Posterior vena cava (tissue), 2 donors: ENCODE data around the gene R3HDM1. TPM values are rescaled to one million over a fixed set of nuclear protein-coding genes. Genes with fewer than 3 reads are reported as not detected.
"Not testable (repeated sequence)": the region's sequence is repeated elsewhere in the genome, so short reads cannot be mapped to it uniquely, and the experiment has no call there.

Source experiments
- DNase-seq: peaks from one replicate; pipeline ENCODE4 v3.0.0-alpha.2; 2020; ENCODE audit warnings: low spot score
- intact Hi-C, 2 donors: fragments of 100-400 bp; cut with DNase I; formaldehyde crosslinking; loops; one replicate each; pipeline versions ENCODE4 v1.14.1 to v1.14.2; 2022 to 2023
- total RNA-seq, 2 donors: library from RNA; stranded (reverse); fragmentation: NEBNext Ultra II Directional; extraction: Animal tissue kit (Norgen Biotek cat#: 25700); gene quantifications; one replicate each; pipeline ENCODE4 v1.2.1, GENCODE V29; 2021
- donor health status: DM: yes; HTN: yes; CAD: no.
- donor health status: DM: yes; HTN: yes; CAD: no.

R3HDM1 gene
- total RNA-seq, 2 donors from 2014 or later: 20.2 to 23.9 TPM

DNA sequence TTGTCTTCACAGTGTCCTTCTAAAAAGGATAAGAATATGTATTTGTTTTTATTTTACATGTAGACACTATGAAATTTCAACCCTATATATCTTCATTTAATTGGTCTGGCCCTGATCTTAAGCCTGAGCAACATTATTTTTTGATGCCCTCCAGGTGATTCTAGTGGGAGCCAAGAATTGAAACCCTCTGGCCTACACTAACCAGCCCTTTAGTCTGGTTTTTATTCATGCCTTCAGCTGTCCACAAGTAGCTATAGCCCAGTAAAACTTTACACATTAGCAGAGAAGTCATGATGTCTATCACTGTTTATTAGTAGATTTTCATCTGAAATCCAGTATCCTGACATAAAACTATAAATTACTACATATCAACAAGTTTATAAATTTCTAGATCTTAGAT is 157.7 kb downstream of the R3HDM1 start:
- no peak for DNase-seq
- intact Hi-C loops: no loop called here

DNA sequence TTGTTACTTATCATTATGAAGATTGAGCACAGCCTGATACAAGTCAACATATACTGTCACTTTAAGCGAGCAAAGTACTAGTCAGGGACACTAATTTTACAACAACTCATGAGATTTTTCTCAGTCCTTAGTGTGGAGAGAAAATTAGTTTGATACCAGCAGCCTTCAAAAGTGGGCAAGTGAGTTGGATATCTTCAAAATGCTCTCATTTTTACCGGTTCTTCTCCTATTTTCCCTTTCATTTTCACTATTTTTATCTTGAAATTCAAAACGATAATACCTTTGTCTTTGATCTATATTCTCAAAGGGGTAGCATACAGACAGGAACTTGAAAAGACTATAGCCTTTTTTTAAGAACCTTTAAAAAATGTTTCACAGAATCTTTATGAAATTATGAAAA is 158.4 kb downstream of the R3HDM1 start:
- intact Hi-C loops: no loop called here
- no peak for DNase-seq

DNA sequence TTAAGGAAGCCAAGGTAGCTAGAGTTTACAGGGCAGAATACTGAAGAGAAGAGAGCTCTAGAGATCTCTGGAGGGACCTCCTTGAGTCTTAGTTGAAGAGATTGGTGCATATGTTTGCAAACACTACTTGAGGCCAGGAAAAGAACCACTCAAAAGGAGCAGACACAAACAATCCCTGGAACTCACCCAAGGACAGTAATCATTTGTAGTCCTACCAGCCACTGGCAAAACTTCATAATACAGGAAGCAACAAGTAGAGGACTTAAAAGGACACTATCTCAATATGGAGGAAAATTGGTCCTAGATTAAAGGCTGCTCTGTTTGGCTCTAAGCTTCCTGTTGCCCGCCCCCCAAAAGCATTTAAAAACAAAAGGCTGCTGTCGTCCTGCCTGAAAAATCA is 163.4 kb downstream of the R3HDM1 start:
- intact Hi-C loops: no loop called here
- DNase-seq: no peak

DNA sequence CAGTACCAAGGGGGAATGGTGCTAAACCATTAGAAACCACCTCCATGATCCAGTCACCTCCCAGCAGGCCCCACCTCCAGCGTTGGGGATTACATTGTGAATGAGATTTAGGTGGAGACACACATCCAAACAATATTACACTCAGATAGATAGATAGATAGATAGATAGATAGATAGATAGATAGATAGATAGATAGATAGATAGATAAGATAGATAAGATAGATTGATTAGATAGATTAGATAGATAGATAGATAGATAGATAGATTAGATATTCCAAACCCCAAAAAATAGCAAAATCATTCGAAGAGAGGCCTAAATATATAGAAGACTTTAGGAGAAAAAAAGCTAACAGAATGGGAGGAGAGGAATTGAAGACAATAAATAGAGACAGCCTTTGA is 167.6 kb downstream of the R3HDM1 start:
- DNase-seq: no peak
- intact Hi-C loops: no loop called here

DNA sequence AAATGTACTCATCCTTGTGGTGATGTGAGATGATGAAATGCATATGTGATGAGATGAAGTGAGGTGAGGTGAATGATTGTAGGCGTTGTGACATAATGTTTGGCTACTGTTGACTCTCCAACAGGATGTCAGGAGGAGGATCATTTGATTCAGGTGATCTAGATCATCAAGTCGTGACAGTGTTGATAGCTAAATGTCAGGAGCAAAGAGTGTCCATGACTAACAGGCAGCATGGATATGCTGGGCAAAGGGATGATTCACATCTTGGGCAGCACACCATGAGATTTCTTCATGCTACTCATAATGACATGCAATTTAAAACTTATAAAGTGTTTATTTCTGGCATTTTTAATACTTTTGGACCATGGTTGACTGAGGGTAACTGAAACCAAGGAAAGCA is 170.2 kb downstream of the R3HDM1 start:
- no peak for DNase-seq
- intact Hi-C loops: no loop called here

DNA sequence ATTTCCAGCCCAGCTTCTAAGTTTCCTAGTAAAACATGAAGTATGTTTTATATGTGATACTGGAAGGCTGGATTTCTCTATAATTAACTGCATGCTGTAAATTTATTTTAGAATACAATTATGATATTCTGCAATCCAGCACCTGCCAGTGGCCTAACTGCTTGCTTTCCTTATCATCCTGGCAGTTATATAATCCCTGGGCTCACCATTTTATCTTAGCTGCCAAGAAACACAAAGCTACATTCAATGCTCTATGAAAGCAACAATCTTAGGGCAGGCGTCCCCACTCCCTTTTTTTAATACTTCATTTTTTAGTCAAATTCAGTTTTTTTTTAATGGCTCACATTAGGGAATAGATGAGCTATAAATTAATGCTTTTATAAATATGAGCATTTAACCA is 172.0 kb downstream of the R3HDM1 start:
- intact Hi-C loops: no loop called here
- no peak for DNase-seq

DNA sequence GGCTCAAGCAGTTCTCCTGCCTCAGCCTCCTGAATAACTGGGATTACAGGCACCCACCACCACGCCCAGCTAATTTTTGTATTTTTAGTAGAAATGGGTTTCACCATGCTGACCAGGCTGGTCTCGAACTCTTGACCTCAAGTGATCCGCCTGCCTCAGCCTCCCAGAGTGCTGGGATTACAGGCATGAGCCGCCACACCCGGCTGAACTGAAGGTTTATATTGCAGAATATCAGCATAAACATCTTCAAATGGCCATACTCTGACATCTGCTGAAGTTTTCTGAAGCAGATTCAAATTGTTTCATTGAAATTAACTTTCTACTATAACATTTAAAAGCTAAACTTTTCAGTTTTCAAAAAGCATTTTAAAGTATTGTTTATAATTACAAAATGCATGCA is 172.8 kb downstream of the R3HDM1 start:
- intact Hi-C loops, DNase-seq: not testable (repeated sequence)

DNA sequence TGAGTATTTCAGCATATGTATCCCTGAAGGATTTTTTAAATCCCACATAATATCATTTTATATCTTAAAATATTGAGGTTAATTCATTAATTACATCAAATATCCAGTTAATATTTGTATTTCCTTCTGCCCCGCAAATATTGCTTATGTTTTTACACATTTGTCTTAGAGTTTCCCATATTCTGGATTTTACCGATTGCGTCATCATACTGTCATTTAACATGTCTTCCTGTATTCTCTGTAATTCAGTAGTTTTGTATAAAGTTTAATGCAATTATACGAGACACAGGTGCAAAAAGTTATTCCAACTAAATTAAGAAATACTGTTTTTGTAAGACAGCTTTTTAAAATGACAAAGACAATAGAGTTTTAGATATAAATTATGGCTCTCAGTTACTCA is 176.9 kb downstream of the R3HDM1 start:
- intact Hi-C loops: no loop called here
- no peak for DNase-seq

DNA sequence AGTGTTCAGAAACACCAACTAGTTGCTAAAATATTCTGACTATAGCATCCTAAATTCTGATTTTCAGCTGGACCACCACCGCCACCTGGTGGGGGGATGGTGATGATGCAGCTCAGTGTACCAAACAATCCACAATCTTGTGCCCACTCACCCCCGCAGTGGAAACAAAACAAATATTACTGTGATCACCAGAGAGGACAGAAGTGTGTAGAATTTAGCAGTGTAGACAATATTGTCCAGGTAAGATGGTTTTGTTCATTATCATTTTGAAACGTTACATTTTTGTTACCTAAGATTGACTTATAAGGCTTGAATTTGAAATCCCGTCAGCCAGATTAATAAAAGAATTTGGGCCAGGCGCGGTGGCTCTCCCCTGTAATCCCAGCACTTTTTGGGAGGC is 178.7 kb downstream of the R3HDM1 start:
- intact Hi-C loops: loop anchor here (10.0 kb wide), 1 partner anchor 705 kb away; no protein-coding TSS in a partner anchor
- DNase-seq: peak; percentile 85

DNA sequence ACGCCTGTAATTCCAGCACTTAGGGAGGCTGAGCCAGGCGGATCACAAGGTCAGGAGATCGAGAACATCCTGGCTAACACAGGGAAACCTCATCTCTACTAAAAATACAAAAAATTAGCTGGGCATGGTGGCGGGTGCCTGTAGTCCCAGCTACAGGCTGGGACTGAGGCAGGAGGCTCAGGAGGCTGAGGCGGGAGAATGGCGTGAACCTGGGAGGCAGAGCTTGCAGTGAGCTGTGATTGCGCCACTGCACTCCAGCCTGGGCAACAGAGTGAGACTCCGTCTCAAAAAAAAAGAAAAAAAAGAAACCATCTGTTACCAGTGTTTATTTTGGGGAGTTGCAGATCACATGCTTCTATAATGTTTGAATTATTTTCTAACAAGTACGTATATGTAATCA is 183.8 kb downstream of the R3HDM1 start:
- intact Hi-C loops: loop anchor here (10.0 kb wide), 1 partner anchor 710 kb away; no protein-coding TSS in a partner anchor
- not testable (repeated sequence) for DNase-seq

DNA sequence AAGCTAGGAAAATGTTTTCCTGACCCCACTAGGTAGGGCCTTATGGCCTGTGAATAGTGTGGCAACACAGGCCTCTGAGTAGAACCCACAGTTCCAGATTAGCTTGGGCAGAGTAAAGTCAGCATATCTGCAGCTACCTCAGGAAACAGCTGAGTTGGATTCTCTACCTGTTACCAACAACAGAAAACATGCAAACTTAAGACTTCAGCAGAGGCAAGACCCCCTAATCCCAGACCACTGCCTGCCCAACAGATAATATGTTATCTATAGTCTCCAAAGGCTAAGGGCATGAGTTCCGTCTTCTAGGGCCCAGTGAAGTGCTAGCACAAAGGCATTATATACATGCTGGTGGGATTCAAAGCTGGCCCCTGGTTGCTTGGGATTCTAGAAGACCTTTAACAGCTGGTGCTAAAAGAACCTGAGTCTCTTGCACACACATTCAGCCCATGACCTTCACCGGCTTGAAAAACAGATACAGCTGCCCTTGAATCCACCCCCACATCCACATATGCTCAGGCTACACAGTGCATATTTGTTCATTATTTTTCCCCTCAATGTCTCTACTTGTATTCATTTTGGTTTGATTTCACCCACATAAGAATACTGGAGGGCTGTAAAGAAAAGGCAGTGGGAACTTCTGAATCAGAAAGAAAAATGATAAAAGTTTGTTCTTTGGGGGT is 196.9 kb downstream of the R3HDM1 start:
- intact Hi-C loops: no loop called here

DNA sequence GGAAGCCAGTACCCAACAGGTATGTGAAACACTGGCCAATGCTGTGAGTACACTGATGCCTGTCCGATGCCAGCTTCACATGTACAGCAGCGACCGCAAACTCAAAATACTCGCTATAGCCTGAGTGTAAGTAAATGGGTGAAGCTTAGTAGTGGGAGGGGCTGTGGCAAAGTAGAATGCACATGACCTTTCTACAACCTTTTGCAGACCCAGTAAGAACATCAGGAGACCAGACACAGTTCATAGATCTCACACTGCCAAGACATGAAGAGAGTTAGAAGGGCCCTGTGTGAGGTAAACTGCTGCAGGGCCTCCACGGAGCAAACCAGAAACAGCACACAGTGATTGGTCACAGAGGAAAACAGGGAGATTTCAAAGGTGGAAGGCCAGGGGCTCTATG is 201.3 kb downstream of the R3HDM1 start:
- no peak for DNase-seq
- intact Hi-C loops: no loop called here

More for the DNA sequence above, 196.9 kb downstream of the R3HDM1 start:
- no peak for DNase-seq

DNA sequence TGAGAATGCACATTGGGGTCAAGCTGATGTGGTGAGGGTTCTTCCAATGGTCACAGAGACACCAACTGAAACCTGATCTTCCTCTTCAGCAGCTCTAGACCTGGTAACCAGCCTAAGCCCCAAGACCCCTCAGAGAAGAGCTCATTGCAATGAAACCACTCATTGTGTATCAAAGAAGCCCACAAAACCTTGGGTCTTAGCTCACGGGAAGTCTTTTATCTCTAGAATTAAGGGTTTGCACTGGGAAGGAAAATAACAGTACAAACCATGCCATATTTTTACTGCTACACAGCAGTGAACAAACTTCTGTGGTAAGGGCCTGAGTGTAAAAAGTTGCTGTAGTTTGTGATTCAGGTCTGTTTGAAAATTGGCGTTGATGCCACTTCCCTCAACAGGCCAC is 201.8 kb downstream of the R3HDM1 start:
- intact Hi-C loops: no loop called here
- DNase-seq: no peak

DNA sequence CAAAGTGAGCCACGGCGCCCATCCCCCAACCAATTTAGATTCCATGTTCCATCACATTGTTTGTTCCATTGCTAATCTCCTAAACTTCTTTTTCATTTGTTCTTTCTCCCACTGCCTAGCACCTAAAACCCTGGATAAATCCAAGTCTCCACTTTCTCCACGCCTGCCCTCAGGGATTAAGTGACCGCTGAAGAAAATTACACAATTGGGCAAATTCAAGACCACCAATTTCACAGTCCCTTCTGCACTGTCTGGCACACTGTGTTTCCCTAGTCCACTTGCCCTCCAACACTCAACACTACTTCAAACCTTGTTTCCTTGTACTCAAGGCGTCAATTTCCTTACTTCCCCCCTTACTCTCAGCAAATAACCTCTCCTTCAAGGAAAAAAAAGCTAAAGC is 205.3 kb downstream of the R3HDM1 start:
- intact Hi-C loops: no loop called here
- no peak for DNase-seq

DNA sequence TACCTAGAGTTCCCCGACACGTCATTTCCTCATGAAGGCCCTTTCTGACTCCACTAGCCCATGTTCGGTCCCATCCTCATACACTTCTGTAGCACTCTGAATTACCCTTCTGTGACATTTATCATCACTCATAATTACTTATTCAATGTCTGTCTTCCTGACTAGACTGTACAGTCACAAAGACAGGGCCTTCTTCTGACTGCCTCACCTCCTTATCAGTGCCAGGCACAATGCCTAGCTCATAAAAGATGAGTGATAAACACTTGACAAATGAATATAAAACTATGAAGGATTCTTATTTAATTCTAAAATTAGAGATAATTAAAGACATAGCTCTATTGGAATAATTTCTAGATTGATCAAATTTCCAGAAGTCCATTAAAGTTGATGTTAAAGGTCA is 208.9 kb downstream of the R3HDM1 start:
- intact Hi-C loops: no loop called here
- DNase-seq: no peak

DNA sequence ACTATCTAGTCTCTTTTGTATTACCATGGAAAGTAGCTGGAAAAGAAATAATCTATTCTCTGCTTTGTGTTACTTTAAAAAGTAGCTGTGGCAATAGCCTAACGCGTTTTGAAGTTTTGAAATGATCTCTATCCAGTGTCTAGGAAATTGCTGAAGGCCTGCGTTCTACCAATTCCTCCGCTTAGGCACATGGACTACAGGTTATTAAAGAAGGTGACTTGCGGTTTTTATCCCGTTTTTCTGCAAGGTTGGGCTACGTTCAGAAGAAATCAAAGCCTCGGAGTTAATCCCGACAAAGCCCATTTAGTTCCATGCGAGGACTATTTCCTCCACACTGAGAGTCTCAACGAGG is 209.7 kb downstream of the R3HDM1 start:
- DNase-seq: no peak
- intact Hi-C loops: no loop called here

DNA sequence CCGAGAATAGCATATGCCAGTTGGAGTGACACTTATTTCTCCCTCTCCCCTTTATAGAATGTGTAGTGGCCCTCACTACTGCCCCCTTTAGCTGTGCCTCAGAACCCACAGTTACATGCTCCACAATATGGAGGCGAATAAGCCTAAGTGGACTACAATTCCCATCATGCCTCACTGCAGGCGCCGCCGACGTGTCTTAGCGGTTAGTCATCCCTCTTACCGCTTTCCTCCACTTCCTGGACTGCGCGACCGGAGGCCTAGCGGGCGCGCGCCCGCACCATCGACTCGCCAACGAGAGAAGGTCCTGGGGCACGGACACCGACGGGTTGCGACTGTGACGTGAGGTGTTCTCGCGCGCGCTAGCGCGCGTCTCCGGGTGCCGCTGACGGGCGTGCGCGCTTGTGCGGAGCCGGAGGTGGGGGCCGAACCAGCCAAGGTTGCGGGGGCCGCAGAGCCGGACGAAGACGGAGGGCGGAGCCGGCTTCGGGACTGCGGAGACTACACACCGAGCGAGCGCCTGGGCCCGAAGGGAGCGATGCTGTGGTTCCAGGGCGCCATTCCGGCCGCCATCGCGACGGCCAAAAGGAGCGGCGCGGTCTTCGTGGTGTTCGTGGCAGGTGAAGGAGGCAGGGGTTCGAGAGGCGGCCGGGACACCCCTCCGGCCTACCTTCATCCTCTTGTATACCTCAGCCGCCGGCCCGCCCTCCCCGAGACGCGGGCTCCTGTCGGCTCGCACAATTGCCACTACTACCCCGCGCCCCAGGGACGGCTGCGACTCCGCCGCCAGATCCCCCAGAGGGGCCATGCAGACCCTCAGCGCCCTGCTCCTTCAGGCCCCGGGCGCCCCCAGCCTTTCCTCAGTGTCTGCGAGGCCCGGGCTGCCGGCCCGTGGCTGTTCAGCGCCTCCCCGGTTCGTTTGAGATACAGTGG is 210.4 kb downstream of the R3HDM1 start, which contains the start of gene UBXN4:
TSS of gene UBXN4 (plus strand) at position 461 of the 930 bp plus-strand sequence. CDS start at position 536, 75 bp downstream.
- DNase-seq: peak; percentile 99
- intact Hi-C loops: no loop called here

DNA sequence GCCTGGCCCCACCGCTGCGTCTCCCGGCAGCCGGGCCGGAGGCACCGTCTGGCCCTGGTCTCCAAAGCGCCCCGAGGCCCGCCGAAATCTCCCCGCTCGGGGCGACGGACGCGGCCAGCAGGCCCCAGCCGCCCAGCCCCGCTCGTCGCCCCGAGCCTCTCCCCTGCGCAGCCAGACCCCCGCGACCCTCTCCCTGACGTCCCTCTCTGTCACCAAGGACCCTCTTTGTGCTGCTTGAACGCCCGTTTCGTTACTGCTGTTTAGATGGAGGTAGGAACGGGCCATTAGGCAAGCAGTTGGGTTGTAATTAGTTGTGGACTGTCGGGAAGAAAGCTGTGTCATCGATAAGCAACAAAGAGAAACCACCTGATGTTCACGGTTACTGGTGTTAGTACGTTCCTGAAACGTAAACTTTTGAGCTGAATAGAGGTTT is 211.1 kb downstream of the R3HDM1 start:
- intact Hi-C loops: no loop called here
- DNase-seq: no peak

DNA sequence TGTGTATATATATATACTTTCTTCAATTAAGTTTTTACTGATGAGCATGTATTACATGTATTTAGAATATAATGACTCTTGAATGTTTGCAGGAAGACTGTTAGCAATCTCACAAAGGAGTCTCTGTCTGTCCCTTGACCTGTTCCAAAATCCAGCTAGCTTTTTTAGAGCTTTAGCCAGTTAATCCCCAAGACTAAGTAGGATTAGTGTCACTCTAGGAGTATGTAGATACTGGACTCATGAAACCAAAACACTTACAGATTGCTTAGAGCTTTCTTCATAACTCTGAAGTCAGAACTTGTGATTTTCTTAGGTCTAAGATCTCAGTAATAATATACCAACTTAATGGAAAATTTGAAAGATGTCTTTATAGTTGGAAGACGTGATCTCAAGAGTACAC is 212.6 kb downstream of the R3HDM1 start:
- no peak for DNase-seq
- intact Hi-C loops: no loop called here

DNA sequence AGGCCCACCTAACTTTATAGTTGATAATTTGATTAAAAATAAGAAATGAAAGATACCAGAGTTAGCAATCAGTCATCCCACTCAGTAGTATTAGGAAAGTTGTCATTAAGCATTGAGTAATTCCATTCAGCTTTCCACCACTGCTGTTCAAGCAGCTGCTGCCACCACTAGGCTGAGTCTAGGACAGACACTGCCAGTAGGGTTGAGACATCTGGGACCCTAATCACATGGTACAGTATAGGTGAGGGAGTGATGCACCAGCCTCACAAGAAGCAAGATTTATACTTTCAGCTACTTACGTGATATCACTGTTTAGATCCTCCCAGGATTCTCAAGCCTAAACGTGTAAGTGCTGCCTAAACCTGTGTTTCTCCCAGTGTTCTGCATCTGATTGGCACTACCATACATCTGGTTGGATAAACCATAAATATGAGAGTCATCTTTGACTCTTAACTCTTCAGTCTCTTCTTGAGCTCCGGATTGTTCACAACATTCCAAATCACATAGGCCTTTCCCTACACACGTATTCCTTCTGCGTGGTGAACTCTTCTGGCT is 213.6 kb downstream of the R3HDM1 start:
- no peak for DNase-seq
- intact Hi-C loops: no loop called here
